ENCODE measurements around the gene COG5.

The COG5 gene

DNA sequence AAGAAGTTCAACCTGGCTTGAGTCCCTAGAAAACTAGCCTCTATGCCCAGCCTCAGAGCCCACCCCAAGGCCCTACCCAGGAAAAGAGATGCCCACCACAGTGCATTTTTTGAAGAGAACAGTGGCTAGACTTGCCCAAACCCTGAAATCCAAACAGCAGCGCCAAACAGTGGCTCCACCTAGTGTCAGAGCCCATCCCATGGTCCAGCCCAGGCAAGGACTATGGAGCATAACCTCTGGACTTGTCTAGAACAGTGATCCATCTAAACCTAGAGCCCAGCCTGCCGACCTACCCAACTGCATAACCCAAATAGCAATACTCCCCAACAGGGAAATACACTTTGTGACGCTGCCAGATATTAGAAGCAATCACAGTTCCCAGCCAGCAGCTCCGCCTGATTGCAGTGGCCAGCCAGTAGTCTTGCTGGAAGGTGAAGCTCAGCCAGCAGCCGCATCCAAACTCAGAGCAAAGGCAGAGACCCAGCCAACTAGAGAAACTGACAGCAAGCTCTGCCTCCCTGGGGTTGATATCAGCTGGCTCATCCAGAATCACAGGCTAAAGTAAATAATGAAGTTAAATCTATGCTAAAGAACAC, 350.4 kb downstream of the COG5 start:
- DNase-seq, result no peak

DNA sequence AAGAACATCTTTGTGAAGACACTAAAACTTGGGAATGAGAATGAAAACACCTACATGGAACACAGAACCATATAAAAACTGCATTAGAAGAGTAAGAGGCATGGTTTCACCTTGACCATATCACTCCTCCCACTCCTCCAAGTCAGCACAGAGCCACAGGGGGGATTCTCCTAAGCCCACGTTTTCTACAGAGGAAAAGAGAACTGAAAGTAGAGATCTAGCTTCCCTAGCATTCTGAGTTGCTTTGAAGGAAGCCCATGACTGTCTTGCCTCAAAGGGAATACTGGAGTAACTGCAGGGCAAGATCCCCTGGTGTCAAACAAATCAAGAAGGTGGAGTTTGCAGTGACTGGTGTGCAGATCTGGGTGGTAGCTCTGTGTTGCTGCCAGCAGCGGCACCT, 351.0 kb downstream of the COG5 start:
- no peak for DNase-seq

DNA sequence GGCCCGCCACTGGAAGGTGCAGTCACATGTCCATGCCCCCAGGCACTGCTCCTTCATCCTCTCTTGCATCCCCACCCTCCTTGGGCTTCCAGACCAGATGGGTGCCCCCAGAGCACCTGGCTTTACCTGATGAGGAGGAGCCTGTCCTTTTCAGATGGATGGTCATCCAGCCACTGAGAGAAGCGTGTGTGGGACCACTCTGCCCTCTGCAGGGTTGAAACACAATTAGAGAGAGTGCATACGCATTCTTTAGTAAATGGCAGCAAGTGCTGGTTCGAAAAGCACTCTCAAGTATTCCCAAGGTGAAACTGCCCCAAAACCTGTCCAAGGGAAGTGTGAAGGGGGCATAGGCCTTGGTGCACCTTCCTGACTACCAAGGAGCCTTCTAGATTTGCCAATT, 353.3 kb downstream of the COG5 start:
- DNase-seq, result no peak

DNA sequence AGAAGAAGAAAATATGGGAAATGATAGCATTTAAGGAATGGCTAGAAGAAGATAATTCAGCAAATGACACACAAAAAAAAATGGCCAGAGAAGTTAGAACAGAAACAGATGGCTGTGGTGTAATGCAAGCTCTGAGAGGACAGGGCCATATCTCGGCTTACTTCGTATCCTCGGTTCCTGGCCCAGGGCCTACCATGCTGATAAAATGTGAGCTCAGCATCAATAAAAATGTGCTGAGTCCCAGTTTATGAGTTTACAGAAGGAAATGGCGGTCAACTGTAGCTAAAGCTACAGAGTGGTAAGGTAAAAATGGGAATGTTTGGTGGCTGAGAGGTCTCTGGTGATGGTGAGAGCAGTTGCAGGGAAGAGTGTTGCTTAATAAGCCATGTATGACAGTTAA, 354.2 kb downstream of the COG5 start:
- DNase-seq, result no peak

DNA sequence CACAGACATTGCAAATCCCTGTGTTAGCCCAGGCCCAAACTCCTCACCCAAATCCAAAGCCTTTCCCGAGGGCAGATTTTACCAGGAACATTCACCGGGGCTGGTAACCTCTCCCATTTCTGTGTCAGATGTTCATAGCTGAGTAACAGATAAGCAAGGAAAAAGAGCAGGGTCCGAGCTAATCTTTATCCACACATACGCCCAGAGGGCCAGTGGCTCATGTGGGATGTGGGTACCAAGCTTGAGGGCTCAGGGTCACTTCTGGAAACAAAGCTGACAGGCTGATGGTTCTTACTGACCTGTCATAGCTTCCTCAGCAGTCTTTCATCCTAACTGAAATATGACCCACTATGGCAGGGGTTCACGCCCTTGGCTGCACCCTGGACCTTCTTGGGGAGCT, 355.2 kb downstream of the COG5 start:
- DNase-seq, result no peak

DNA sequence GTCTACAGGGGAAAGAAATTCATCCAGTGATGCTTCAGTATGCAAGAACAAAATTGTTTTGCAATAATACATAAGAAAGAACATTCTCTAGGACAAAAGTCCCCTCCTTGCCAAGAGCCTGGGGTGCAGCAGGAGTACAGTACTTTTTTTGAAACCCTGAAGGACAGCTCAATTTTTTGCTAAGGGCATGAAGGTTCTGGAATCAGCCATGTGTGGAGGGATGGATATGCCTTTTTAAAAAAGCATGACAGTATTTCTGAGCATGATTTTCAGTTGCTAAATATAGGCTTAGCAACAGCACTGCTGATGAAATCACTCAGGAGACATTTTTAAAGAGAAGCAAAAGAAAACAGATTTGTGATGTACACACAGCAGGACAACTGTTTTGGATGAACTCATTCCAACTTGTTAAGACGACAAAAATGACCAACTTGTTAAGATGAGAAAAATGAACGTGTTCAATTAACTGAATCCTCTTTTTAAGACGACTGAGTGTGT, 355.6 kb downstream of the COG5 start:
- DNase-seq, result no peak

DNA sequence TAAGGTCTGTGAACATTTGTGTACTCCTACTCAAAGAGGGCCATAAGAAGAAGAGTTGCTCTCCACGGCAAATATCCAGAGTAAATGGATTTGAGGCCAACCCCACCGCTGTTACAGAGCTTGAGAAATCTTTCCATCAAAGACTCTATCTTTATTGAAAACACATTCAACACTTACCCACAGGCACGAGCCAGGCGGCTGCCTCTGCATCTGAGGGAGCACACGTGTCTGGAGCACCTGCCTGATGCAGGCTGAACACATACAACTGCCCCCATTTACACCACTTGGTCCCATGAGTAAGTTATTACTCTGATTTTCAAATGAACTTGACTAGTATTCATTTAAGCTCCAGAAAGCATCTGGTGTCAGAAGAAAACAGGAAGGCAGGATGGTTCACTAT, 356.3 kb downstream of the COG5 start:
- DNase-seq, result no peak

DNA sequence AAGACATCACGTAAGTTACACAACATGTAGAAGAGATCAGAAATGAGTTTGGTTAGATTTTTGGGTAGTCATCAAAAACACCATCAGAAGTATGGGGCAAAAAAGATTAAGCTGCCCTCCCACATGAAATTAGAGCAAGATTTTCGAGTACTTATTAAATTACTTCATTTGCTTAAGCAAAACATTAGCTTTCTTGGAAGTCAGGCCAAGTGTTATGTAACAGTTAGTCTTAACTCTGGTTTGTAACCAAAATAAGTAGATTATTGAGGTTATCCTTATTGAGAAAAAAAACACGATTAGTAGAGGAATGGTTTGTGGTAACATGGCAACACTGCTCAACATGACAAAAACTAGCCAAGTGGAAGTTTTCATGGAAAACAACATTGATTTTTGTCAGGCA, 357.0 kb downstream of the COG5 start:
- DNase-seq, result no peak

DNA sequence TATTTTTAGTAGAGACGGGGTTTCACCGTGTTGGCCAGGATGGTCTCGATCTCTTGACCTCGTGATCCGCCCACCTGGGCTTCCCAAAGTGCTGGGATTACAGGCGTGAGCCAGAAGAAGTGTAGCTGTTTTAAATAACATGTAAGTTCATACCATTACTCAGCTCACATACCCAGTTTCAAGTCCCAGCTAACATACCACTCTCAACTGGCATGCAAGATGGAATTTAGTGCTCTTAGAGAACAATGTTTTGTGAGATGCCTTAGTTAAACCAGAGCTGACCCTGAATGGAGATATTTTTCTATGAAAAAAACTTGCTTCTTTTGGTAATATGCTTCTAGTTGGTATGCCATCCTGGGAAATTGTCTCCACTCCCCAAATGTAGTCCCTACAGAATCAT, 357.6 kb downstream of the COG5 start:
- no peak for DNase-seq

DNA sequence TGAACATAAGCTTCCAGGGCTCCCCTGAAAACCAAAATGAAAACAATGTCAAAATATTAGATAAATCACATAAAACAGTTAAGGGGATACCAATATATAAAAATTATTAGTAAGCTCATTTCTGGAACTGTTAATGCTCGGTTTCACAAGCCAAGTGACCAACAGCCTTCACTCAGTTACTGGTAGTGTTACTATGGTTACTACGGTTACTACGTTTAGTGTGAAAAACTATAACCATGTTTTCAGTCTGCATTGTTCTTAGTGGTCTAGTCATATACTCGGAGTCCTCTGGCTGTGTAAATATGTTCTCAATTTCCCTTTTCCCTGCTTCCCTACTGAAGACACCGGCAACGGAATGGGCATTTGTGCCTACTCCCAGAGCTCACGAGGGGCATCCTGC, 360.1 kb downstream of the COG5 start:
- DNase-seq, result no peak

DNA sequence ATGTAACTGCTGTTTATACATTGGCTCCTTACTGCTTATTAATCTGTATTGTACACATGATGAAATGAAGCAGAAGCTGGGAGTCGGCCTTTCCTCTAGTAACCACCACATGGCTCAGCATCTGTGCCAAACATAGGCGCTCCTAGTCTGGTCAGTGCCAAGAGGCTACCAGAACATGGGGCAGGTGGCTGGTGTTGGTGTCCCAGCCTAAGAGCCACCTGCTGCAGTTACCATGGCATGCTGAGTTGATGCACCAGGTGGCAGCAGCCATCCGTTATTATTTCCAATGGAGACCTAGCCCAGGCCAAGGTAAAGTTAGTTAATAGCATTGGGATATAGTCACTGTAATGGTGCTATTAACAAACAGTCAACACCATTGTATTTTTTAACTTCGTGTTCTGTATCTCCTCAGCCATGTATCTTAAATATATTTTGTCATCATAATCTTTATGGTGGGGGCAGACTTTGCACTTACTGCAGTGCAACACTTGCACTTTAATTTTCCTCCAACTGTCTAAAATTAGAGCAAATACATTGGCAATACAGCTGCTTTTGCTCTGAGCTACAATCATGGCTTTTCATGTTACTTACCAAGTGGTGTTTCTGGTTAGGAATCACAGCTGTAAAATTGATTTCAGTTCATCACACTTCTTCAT, 361.8 kb downstream of the COG5 start:
- peak in 1 of 2 experiments; percentile 10 for DNase-seq

DNA sequence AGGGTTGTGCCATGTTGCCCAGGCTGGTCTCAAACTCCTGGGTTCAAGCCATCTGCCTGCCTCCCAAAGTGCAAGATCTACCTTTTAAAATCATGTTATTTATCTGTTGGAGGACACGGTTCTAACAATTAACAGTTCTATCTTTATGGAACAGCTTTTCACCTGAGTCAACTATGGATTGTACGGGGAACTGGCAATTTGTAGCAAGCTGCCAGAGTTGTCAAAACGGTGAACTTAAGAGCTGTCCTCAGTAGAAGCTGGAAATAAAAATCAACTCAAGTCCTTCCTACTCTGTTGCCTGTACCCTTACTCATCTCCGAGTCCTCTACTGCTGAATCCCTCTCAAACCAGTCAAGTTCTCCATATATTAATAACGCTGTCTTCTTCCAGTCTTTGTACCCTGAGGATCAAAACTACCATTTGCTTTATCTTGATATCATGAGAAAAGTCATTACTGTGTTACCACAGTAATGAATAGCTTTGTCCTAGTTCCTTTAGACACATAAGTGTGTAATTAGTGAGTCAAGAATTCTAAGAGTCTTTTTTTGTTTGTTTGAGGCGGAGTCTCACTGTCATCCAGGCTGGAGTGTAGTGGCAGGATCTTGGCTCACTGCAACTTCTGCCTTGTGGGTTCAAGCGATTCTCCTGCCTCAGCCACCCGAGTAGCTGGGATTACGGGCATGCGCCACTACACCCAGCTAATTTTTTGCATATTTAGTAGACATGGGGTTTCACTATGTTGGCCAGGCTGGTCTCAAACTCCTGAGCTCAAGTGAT, 366.7 kb downstream of the COG5 start:
- DNase-seq, result no peak

DNA sequence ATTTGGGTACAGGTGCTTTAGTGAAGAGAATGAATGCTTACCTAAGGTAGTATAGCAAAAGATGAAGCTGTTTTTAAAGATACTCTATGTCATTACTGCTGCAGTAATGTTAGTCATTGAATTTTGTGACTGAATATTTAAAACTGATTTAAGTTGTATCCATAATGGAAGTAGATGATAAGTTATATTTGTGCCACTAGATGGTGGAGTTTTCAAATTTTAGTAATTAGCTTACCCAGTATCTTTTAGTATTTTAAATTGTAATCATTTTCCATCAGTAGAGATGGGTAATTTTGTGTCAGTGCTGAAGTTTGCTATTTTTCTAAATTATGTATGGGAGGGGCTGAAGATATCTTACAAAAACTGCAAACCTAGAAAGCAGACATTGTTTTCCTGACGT, 369.7 kb downstream of the COG5 start:
- no peak for DNase-seq

DNA sequence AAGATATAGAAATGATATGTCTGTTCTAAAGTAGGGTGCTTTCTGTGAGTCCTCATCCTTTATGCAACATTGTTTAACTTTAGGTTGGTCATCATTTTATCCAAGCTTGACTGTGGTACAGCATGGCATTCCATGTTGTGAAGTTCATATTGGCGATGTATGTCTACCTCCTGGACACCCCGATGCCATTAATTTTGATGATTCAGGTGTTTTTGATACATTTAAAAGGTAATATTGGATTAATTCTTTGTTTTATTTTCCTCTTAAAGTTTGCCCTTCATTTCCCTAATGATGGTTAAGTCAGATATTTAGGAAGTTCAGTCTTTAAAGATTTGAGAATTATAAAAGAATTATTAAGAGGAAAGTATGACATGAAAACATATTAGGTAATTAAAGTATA, 373.6 kb downstream of the COG5 start:
- no peak for DNase-seq

DNA sequence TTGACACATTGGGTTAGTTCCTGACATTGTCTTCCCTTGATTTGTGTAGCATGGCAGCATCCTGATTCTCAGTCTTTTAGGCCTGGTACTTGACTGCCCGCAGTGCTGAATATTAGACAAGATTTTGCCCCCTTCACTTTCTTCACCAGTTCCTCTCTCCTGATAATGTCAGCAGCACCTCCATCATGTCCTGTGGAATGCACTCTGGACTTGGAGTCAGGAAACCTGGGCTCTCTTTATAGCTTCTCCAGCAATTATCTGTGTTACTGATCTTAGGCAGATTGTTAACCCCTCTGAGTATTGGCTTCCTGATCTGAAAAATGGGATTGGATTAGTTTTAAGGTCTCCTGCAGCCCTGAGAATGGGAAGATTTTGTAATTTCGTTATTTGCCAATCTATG, 375.9 kb downstream of the COG5 start:
- DNase-seq, result no peak

DNA sequence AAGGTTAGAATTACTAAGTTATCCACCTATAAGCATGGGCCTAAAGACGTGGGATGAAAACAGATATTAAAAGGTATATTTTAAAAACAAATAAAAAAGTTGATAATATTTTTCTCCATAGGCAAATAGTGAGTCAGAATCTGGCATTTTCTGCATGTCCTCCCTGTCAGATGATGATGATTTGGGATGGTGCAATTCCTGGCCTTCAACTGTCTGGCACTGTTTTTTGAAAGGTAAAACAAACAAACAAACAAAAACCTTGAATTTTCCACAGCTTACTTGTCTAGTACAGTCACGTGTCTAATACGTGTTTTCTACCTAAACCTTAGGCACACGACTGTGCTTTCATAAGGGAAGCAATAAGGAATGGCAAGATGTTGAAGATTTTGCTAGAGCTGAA, 377.5 kb downstream of the COG5 start:
- no peak for DNase-seq

DNA sequence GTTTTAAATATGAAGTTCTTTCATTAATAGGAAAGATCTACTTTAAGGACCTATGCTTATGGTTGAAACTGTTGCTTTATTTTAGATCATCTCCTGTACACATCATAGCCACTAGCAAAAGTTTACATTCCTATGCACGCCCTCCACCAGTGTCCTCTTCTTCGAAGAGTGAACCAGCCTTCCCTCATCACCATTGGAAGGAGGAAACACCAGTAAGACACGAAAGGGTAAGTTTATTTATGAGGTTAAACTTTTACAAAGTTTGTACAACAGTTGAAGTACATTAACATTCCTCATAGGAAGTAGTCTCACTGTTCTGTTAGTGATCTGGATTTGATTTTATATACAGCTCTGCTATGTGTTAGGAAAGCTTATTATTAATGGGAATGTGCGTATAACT, 378.0 kb downstream of the COG5 start:
- DNase-seq, result no peak

DNA sequence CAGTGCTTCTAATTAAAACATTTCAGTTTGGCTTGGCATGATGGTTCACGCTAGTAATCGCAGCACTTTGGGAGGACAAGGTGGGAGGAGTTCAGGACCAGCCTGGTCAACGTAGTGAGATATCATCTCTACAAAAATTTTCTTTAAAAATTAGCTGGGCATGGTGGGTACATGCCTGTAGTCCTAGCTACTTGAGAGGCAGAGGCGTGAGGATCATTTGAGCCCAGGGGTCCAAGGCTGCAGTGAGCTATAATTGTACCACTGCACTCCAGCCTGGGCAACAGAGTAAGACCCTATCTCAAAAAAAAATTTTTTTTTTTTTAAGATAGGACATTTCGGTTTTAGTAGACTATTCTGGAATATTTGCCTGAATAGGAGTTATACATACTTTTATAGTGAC, 382.5 kb downstream of the COG5 start:
- no peak for DNase-seq

DNA sequence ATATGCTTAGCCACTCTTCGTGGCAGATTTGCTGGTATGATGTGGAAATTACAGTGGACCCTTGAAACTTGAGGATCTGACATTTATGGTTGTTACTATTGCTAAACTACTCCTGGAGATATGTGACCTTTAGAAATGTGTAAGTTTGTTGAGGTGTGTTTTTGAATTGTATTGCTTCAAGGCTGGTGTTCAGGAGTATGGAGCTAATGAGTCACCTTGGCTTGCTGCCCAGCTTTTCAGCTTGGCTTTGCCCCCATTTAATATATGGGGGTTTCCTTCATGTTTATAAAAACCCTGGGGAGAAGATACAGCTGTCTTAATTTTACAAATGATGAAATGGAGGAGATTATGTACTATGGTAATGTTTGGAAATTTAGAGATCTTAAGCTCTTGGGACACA, 383.3 kb downstream of the COG5 start:
- DNase-seq, result no peak

DNA sequence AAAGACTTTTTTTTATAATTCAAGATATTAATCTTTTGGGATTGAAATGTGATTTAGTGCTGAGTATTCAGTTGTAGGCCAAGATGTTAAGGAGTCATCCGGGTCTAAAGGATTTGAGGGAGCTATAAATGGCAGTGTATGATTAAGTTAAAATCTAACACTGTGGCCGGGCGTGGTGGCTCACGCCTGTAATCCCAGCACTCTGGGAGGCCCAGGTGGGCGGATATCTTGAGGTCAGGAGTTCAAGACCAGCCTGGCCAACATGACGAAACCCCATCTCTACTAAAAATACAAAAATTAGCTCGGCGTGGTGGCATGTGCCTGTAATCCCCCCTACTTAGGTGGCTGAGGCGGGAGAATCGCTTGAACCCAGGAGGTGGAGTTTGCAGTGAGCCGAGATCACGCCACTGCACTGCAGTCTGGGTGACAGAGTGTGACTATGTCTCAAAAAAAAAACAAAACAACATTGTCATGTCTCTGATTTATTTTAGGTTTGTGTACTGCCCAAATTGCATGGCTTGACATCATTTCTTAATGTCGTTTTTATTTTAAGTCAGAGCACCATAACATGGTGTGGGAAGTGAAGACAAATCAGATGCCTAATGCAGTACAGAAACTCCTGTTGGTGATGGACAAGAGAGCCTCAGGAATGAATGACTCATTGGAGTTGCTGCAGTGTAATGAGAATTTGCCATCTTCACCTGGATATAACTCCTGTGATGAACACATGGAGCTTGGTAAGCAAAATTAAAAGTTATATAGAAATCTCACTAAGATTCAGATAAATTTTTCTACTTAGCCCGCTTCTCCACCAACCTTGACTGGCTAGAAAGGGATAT, 384.2 kb downstream of the COG5 start:
- no peak for DNase-seq

DNA sequence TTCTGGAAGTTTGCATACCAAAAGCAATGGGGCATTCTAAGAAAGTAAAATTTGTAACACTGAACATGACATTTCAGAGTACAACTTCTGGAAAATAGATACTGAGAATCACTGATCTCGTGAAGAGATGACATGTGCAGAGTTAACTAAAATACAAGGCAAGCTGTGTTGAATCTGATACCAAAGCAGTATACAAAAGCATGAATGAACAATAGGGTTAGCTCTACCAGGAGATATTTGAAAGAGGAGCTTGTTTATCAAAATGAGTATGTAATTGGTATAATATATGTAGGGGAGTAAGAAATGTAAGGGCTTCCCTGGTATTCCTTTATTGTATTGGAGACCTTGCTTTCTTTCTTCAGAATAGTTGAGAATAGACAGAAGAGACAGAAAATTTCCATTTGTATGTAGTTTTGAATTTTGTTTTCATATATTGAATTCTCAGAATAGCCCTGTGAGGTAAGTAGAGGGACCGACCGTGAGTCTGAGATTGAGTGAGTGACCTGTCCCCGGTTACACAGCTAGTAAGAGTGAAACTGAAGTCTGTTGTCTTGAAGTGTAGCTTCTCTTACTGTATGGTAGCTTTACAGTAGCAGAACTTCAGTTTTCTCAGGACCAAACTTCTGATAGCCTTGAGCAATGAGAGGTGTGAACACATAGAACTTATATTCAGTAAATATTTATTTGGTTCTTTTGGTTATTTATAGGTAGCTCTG, 389.9 kb downstream of the COG5 start:
- DNase-seq, result no peak

DNA sequence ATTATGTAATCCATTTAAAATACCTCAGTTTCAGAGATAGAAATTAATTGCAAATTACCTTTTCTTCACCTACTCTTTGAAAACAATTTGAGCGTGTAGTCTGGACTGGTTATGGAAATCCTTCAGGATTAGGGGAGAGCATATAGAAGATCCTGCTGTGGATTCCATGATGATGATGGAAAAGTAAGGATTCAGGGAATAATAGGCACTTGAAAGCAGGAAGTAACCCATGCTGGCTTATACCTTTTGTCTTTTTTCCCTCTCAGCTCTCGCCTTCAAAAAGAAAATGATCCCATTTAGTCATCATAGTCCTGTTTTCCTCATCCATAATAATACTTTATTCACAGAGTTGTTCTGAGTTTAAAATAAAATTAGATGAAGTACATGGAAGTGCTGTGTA, 390.5 kb downstream of the COG5 start:
- no peak for DNase-seq

All from AML-193 (cell line).